Prostate gland (tissue), 2 donors: ENCODE measurements around the gene ATP13A4. TPM values are rescaled to one million over a fixed set of nuclear protein-coding genes. Genes with fewer than 3 reads are reported as not detected.

ENCODE experiments used
- DNase-seq: peaks from one replicate; pipeline ENCODE4 v3.0.0-alpha.2; 2019; ENCODE audit warnings: low spot score
- H3K27ac ChIP-seq, 2 donors: fragments of 200-600 bp; sonication (generic); 2 replicates each; pipeline ENCODE4 v1.5.1; 2017 to 2019
- H3K27me3 ChIP-seq: fragments of 200-600 bp; sonication (generic); replicated peaks from 2 replicates; pipeline ENCODE4 v1.5.1; 2019; ENCODE audit not compliant: insufficient read depth
- H3K36me3 ChIP-seq, 2 donors: fragments of 200-600 bp; sonication (generic); 1 replicate in 1 of 2; 2 replicates in 1 of 2; pipeline versions ENCODE4 v1.5.1 to v1.8.1; 2017 to 2019
- H3K4me1 ChIP-seq: fragments of 200-600 bp; sonication (generic); replicated peaks from 2 replicates; pipeline ENCODE4 v1.5.1; 2019
- H3K4me3 ChIP-seq, 2 donors: fragments of 200-600 bp; sonication (generic); 2 replicates each; pipeline ENCODE4 v1.5.1; 2017 to 2019
- H3K9me3 ChIP-seq: fragments of 200-600 bp; sonication (generic); 2 replicates; pipeline ENCODE4 v1.5.1; 2017
- CTCF ChIP-seq, 4 experiments: fragments of 200-600 bp in 2 of 4; fragments of 450-650 bp in 2 of 4; sonication (generic) in 2 of 4; IDR thresholded peaks; 1 replicate in 3 of 4; 2 replicates in 1 of 4; pipeline ENCODE4 v1.5.1; 2016 to 2019; ENCODE audit warnings: antibody characterized with exemption in 4 of 4, mild to moderate bottlenecking in 2 of 4, moderate library complexity in 2 of 4
- POLR2A ChIP-seq: fragments of 450-650 bp; IDR thresholded peaks from one replicate; pipeline ENCODE4 v1.6.1; 2016; ENCODE audit warnings: antibody characterized with exemption, mild to moderate bottlenecking
- POLR2AphosphoS5 ChIP-seq: sonication (generic); formaldehyde crosslinking; IDR thresholded peaks from one replicate; pipeline ENCODE4 v1.6.1; 2017; ENCODE audit warnings: antibody characterized with exemption
- WGBS: methylation state at CpG from one replicate; pipeline ENCODE4 v1.1.5; 2018; 5-methylcytosine and 5-hydroxymethylcytosine counted together
- intact Hi-C: fragments of 100-400 bp; cut with DNase I; formaldehyde crosslinking; loops from one replicate; pipeline ENCODE4 v1.14.2; 2022
- total RNA-seq, 2 donors: library from RNA; depleted of rRNA; stranded (reverse); fragments of >200 nt; gene quantifications; one replicate each; pipeline ENCODE4 v1.1.0, GENCODE V29; 2016

The ATP13A4 gene
- total RNA-seq, 2 donors from 2014 or later = 2.0 TPM; not detected in 1

DNA sequence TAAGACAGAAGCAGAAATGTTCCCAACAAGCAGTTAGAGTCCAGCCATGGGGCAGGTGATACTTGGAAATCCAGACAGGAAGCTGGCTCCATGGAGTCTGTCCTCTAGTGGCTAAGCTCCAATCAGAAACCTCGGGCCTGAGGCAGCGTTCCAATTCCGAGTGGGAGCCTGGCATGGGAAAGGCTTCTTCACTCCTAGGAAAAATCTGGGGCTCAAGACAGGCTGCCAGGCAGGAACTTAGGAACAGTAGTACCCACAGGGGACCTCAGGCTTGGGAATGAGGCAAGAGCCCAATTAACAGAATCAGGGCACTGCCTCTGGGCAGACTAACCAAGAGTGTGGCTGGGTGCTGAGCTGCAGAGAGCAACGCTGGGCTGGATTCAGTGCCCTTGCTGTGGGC lies 6.2 kb upstream of the ATP13A4 start:
- no peak for DNase-seq

DNA sequence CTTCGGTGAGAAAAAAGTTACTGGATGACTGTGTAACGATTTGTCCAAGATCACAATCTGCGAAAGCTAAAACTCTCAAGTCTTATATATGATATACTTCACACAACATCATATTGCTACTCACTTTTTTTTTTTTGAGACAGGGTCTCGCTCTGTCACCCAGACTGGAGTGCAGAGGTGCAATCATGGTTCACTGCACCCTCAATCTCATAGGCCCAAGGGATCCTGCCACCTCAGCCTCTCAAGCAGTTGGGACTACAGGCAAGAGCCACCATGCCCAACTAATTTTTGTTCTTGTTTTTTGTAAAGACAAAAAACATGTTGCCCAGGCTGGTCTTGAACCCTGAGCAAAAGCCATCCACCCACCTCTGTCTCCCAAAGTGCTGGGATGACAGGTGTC lies 5.4 kb upstream of the ATP13A4 start:
- DNase-seq = no peak
- H3K4me3 ChIP-seq = no peak overlapping the region
- no peaks in the 10 kb centered on the region for H3K36me3 ChIP-seq
- no peaks in the 10 kb centered on the region for H3K27me3 ChIP-seq
- intact Hi-C loops = no loop called here
- TF ChIP-seq POLR2AphosphoS5 (no peak), CTCF (IDR thresholded peaks at IDR 0.05) (no peak), POLR2A (no peak)
- no peaks in the 10 kb centered on the region for H3K9me3 ChIP-seq
- no peaks in the 10 kb centered on the region for H3K4me1 ChIP-seq
- no peak overlapping the region for H3K27ac ChIP-seq
- WGBS = 89% methylated on average over 4 of the region's 4 CpGs

More for the DNA sequence above, 6.2 kb upstream of the ATP13A4 start:
- Histone ChIP-seq H3K9me3 (no peaks in the 10 kb centered on the region), H3K27me3 (no peaks in the 10 kb centered on the region), H3K4me3 (no peak overlapping the region), H3K4me1 (no peaks in the 10 kb centered on the region), H3K27ac (no peak overlapping the region), H3K36me3 (no peaks in the 10 kb centered on the region)
- 82% methylated on average over 4 of the region's 4 CpGs for WGBS
- intact Hi-C loops = no loop called here
- TF ChIP-seq POLR2AphosphoS5 (no peak), CTCF (IDR thresholded peaks at IDR 0.05) (no peak), POLR2A (no peak)

GRCh38 chr3:193559100-193559499 lies 4.4 kb upstream of the ATP13A4 start:
- H3K36me3 ChIP-seq = no peaks in the 10 kb centered on the region
- no peak for TF ChIP-seq POLR2AphosphoS5
- TF ChIP-seq POLR2A = no peak
- no peak for TF ChIP-seq CTCF (IDR thresholded peaks at IDR 0.05)
- H3K27ac ChIP-seq = no peak overlapping the region
- H3K9me3 ChIP-seq = no peaks in the 10 kb centered on the region
- no peaks in the 10 kb centered on the region for H3K27me3 ChIP-seq
- intact Hi-C loops = no loop called here
- DNase-seq = no peak
- no peaks in the 10 kb centered on the region for H3K4me1 ChIP-seq
- H3K4me3 ChIP-seq = no peak overlapping the region

DNA sequence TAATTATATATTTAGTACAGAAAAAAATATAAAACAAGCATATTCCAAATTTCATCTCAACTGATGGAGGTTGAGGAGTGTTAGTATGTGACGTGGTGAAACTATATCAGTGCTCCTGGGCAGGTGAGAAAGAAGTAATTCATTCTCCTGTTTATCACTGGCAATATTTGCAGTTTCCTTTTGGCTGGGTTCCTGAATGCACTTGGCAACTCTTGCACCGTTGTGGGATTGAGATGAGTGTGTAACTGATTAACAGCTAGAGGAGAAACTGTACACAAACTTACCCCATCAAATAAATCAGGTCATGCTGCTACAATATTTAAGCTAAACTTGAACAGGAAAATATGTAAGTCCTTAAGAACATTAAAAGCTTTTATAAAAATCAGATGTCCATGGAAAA lies 2.1 kb upstream of the ATP13A4 start:
- 43% methylated on average over 2 of the region's 2 CpGs for WGBS
- Histone ChIP-seq H3K27ac (no peak overlapping the region), H3K4me3 (no peak overlapping the region), H3K27me3 (no peaks in the 10 kb centered on the region), H3K9me3 (no peaks in the 10 kb centered on the region), H3K36me3 (no peaks in the 10 kb centered on the region), H3K4me1 (no peaks in the 10 kb centered on the region)
- no peak for TF ChIP-seq POLR2AphosphoS5
- TF ChIP-seq CTCF (IDR thresholded peaks at IDR 0.05) = no peak
- no peak for TF ChIP-seq POLR2A
- no peak for DNase-seq
- intact Hi-C loops = no loop called here

GRCh38 chr3:193553586-193553985 lies 1.1 kb downstream of the ATP13A4 start:
- H3K36me3 ChIP-seq = no peaks in the 10 kb centered on the region
- TF ChIP-seq POLR2AphosphoS5 (no peak), POLR2A (no peak), CTCF (IDR thresholded peaks at IDR 0.05) (no peak)
- WGBS = 53% methylated on average over 1 of the region's 1 CpG
- no peaks in the 10 kb centered on the region for H3K27me3 ChIP-seq
- intact Hi-C loops = no loop called here
- no peak overlapping the region for H3K4me3 ChIP-seq
- H3K4me1 ChIP-seq = no peaks in the 10 kb centered on the region
- no peaks in the 10 kb centered on the region for H3K9me3 ChIP-seq
- DNase-seq = no peak
- H3K27ac ChIP-seq = no peak overlapping the region
